Tibial artery (tissue), 4 donors: ENCODE data around the gene CMTM7.

Source experiments
- DNase-seq, 2 donors: peaks; one replicate each; pipeline ENCODE4 v3.0.0-alpha.2; 2019
- H3K27ac ChIP-seq, 2 donors: fragments of 200-600 bp; sonication (generic) in 1 of 2; 1 replicate in 1 of 2; 2 replicates in 1 of 2; pipeline ENCODE4 v1.5.1; 2018 to 2019; ENCODE audit warnings: mild to moderate bottlenecking in 1 of 2
- H3K27me3 ChIP-seq, 2 donors: fragments of 200-600 bp; sonication (generic) in 1 of 2; one replicate each; pipeline versions ENCODE4 v1.5.1 to v1.6.0; 2016 to 2019
- H3K36me3 ChIP-seq, 3 donors: fragments of 200-600 bp; sonication (generic) in 2 of 3; one replicate each; pipeline ENCODE4 v1.5.1; 2016 to 2019; ENCODE audit warnings: mild to moderate bottlenecking in 2 of 3
- H3K4me1 ChIP-seq, 4 donors: fragments of 200-600 bp; sonication (generic) in 2 of 4; 1 replicate in 3 of 4; 2 replicates in 1 of 4; pipeline ENCODE4 v1.5.1; 2016 to 2019
- H3K4me3 ChIP-seq, 2 donors: fragments of 200-600 bp; sonication (generic) in 1 of 2; 1 replicate in 1 of 2; 2 replicates in 1 of 2; pipeline ENCODE4 v1.5.1; 2018 to 2019; ENCODE audit warnings: mild to moderate bottlenecking in 2 of 2
- H3K9me3 ChIP-seq, 3 donors: fragments of 200-600 bp; sonication (generic) in 1 of 3; one replicate each; pipeline ENCODE4 v1.5.1; 2016 to 2019
- CTCF ChIP-seq, 2 experiments: fragments of 200-600 bp in 1 of 2; fragments of 450-650 bp in 1 of 2; IDR thresholded peaks; one replicate each; pipeline ENCODE4 v1.5.1; 2017 to 2019; ENCODE audit warnings: antibody characterized with exemption in 2 of 2, mild to moderate bottlenecking in 1 of 2, moderate library complexity in 1 of 2
- intact Hi-C: fragments of 100-400 bp; cut with DNase I; formaldehyde crosslinking; loops from one replicate; pipeline ENCODE4 v1.15.0; 2023; ENCODE audit warnings: low total_unique reads

The CMTM7 gene

DNA sequence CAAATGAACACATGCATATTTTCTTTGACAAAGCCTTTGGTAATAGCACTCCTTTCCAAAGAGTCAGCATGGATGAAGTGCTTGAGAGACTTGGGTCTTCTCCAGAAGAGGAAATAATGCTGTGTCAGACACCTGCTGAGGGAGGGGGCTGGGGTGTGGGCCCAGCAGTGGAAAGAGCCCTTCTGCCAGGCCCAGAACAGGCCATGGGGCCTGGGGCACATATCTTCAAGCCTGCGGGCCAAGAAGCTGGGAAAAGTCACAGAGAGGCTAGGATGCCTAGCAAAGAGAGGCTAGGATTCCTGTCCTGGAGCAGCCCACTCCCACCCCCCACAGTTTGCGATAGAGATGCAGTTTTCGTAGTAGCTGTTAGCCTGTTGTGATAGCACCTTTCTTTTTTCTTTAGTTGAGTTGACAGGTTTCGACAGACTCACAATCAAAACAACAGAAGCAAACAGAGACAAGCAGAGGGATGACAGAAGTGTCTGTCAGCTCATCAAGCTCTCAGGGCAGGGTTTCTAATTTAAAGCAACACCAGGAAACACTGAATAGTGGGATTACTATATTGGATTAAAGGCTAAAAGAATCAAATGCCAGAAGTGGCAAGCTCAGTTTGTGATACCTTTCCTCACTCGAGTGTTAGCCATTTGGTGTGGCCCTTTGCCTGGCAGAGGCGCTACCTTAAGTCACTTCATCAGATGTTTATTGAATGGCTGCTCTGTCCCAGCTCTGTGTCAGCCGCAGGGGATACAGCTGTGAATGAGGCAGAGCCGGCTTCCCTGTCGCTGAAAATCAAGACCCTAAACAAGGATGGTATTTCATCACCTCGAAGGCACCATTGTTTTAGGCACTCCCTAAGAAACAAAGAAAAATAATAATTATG lies 19.0 kb downstream of the CMTM7 start:
- Histone ChIP-seq H3K27ac (no peak overlapping the region), H3K9me3 (no peaks in the 10 kb centered on the region), H3K36me3 (no peaks in the 10 kb centered on the region), H3K4me1 (peaks cover 0 to 4% (median 0%) of the 10 kb centered on the region in 4 donors), H3K4me3 (no peak overlapping the region), H3K27me3 (no peaks in the 10 kb centered on the region)
- TF ChIP-seq CTCF (IDR thresholded peaks at IDR 0.05) = no peak
- intact Hi-C loops = no loop called here
- DNase-seq = no peak

- peaks cover 0 to 4% (median 0%) of the 10 kb centered on the region in 4 donors for H3K4me1 ChIP-seq
- intact Hi-C loops = no loop called here
- no peak overlapping the region for H3K27ac ChIP-seq
- DNase-seq = no peak
- H3K9me3 ChIP-seq = no peaks in the 10 kb centered on the region
- no peak for TF ChIP-seq CTCF (IDR thresholded peaks at IDR 0.05)
- H3K27me3 ChIP-seq = no peaks in the 10 kb centered on the region
- no peak overlapping the region for H3K4me3 ChIP-seq
- no peaks in the 10 kb centered on the region for H3K36me3 ChIP-seq
Observed at GRCh38 chr3:32411442-32411841, 19.8 kb downstream of the CMTM7 start.

- Histone ChIP-seq H3K9me3 (no peaks in the 10 kb centered on the region), H3K27me3 (no peaks in the 10 kb centered on the region), H3K36me3 (no peaks in the 10 kb centered on the region), H3K4me3 (no peak overlapping the region), H3K27ac (no peak overlapping the region), H3K4me1 (peaks cover 0 to 4% (median 0%) of the 10 kb centered on the region in 4 donors)
- no peak for DNase-seq
- intact Hi-C loops = no loop called here
- TF ChIP-seq CTCF (IDR thresholded peaks at IDR 0.05) = no peak
Observed at GRCh38 chr3:32412887-32413286, 21.2 kb downstream of the CMTM7 start.

- no peak for DNase-seq
- TF ChIP-seq CTCF (IDR thresholded peaks at IDR 0.05) = no peak
Observed at GRCh38 chr3:32413845-32414521, 22.3 kb downstream of the CMTM7 start.

GRCh38 chr3:32414522-32415202 lies 23.0 kb downstream of the CMTM7 start:
- no peak for DNase-seq
- intact Hi-C loops = no loop called here
- TF ChIP-seq CTCF (IDR thresholded peaks at IDR 0.05) = no peak
- Histone ChIP-seq H3K4me3 (no peak overlapping the region), H3K9me3 (no peaks in the 10 kb centered on the region), H3K4me1 (peaks cover 0 to 4% (median 0%) of the 10 kb centered on the region in 4 donors), H3K27ac (no peak overlapping the region), H3K36me3 (no peaks in the 10 kb centered on the region), H3K27me3 (no peaks in the 10 kb centered on the region)

More at GRCh38 chr3:32413845-32414521, 22.3 kb downstream of the CMTM7 start:
- no peaks in the 10 kb centered on the region for H3K27me3 ChIP-seq
- H3K4me1 ChIP-seq = peaks cover 0 to 4% (median 0%) of the 10 kb centered on the region in 4 donors
- H3K4me3 ChIP-seq = no peak overlapping the region
- intact Hi-C loops = no loop called here
- H3K9me3 ChIP-seq = no peaks in the 10 kb centered on the region
- no peaks in the 10 kb centered on the region for H3K36me3 ChIP-seq
- no peak overlapping the region for H3K27ac ChIP-seq
